Measurements from ENCODE around the gene DPYD.

GRCh38 chr1:97918961-97919360 lies 1.9 kb downstream of the DPYD start:
- TF ChIP-seq POLR2AphosphoS5 (IDR thresholded peaks at IDR 0.05), result no peak
- TF ChIP-seq CTCF (IDR thresholded peaks at IDR 0.05), result no peak

Measured in sigmoid colon (tissue), 4 donors.